ENCODE results near the gene RUFY3.
"Not testable (repeated sequence)": the region's sequence is repeated elsewhere in the genome, so short reads cannot be mapped to it uniquely, and the experiment has no call there.

RUFY3 gene

GRCh38 chr4:70787496-70787895 lies 65.7 kb downstream of the RUFY3 start:
- no peak for DNase-seq (ENCODE audit: low read depth)

GRCh38 chr4:70788733-70789132 lies 67.0 kb downstream of the RUFY3 start:
- no peak for DNase-seq (ENCODE audit: low read depth)

- no peak for DNase-seq (ENCODE audit: low read depth)
Observed at GRCh38 chr4:70793626-70794025, 71.9 kb downstream of the RUFY3 start.

DNA sequence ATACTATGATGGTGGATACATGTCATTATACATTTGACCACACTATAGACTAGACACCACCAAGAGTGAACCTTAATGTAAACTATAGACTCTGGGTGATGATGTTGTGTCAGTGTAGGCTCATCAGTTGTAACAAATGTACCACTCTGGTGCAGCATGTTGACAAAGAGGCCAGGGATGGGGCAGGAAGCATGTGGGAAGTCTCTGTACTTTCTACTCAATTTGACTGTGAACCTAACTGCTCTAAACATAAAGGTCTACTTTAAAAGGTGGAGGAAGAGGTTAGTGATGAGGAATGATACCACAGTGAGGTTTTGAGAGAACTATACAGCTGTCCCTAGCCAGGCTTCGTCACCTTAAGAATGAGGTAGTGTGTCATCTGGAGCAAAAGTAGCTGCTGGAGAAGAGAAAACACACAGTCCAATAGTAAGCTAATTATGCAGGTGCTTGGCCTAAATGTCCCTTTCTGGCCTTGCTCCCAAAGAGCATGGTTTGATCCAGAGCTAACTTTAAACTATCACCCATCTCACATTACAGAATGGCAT lies 79.6 kb downstream of the RUFY3 start:
- DNase-seq (ENCODE audit: low read depth) = no peak

GRCh38 chr4:70802928-70803580 lies 81.3 kb downstream of the RUFY3 start:
- no peak for DNase-seq (ENCODE audit: low read depth)

DNA sequence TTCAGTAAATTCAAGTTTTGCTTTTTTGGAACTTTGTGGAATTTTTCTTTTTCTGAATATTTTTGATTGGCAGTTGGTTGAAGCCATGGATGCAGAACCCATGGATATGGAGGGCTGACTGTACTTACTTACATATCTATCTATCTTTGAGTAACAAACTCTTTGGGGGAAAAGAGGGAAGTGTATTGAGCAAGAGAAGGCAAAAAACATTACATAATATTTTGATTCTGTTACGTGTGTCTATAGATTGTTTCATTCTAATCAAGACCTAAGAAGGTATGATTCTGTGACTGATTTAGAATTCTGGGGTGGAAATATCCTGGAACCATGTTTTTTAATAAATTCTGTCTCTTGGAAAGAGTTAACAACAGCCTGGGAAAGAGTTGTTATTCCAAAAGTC lies 86.4 kb downstream of the RUFY3 start:
- no peak for DNase-seq (ENCODE audit: low read depth)

- no peak for DNase-seq (ENCODE audit: low read depth)
Observed at GRCh38 chr4:70815370-70815769, 93.6 kb downstream of the RUFY3 start.

DNA sequence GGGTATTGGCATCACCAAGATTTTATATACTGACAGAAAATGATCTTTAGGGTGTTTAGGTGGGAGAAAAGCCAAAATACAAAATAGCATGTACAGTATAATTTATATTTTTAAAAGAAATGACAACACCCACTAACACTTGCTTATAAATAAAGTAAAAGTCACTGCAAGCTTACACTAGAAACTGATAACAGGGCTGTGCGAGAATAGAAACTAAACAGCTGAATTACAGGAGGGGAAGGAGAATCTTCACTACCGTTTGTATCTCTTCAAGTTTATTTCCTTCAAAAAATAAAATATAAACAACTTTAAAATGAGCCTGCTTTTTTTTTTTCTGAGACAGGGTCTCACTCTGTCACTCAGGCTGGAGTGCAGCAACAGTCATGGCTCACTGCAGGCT lies 95.1 kb downstream of the RUFY3 start:
- no peak for DNase-seq (ENCODE audit: low read depth)

- DNase-seq (ENCODE audit: low read depth) = no peak
Observed at GRCh38 chr4:70818173-70818855, 96.5 kb downstream of the RUFY3 start.

- DNase-seq (ENCODE audit: low read depth) = no peak
Observed at GRCh38 chr4:70818921-70819320, 97.2 kb downstream of the RUFY3 start.

- DNase-seq (ENCODE audit: low read depth) = no peak
Observed at GRCh38 chr4:70829015-70829414, 107.3 kb downstream of the RUFY3 start.

- no peak for DNase-seq (ENCODE audit: low read depth)
Observed at GRCh38 chr4:70829492-70829891, 107.7 kb downstream of the RUFY3 start.

GRCh38 chr4:70830054-70830453 lies 108.3 kb downstream of the RUFY3 start:
- no peak for DNase-seq (ENCODE audit: low read depth)

DNA sequence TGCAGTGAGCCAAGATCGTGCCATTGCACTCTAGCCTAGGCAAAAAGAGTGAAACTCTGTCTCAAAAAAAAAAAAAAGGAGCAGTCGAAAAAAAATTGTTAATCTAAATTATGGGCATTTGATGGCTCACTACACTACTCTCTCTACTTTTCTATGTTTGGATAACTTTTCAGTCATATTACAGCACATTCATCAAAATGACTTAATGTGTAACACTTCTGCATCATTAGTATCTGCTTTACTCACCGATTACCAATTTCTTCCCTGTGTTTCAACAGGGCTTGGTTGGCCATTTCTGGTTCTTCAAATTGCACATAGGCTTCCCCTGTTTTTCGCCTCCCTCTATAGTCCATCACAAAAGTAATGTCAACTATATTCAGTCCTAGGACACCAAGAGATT lies 109.5 kb downstream of the RUFY3 start:
- no peak for DNase-seq (ENCODE audit: low read depth)

DNA sequence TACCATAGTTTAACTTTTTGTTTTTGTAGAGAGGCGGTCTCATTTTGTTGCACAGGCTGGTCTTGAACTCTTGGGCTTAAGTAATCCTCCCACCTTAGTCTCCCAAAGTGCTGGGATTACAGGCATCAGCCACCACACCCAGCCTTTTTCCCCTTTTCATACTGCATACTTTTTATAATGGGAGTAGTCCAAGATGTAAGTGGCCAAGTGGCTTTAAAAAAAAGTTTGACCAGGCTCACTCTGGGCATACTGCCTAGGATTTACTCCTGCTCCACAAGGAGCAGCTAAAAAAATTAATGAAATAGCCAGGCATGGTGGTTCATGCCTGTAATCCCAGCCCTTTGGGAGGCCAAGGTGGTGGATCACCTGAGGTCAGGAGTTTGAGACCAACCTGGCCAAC lies 111.9 kb downstream of the RUFY3 start:
- DNase-seq (ENCODE audit: low read depth) = no peak

GRCh38 chr4:70836081-70836480 lies 114.3 kb downstream of the RUFY3 start:
- DNase-seq (ENCODE audit: low read depth) = no peak

DNA sequence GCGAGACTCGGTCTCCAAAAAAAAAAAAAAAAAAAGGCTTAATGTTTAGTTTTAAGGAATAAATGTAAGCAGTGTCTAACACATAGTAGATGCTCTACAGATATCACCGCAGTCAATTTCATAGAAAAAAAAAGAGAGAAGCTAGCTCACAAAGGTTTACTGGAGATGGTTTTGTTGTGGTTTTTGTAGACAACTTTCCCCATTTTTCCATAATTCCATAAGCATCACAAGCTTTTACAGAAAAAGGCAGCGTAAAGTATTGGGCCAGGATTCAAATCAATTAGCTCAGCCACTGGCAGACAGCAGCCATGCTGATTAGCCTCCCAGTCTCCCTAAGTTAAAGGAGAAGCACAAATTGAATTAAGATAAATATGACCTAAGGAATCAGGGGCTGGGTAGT lies 116.4 kb downstream of the RUFY3 start:
- no peak for DNase-seq (ENCODE audit: low read depth)

- DNase-seq (ENCODE audit: low read depth) = peak; percentile 48
Observed at GRCh38 chr4:70838666-70839588, 117.2 kb downstream of the RUFY3 start.

GRCh38 chr4:70839589-70840093 lies 117.9 kb downstream of the RUFY3 start, which contains the start of gene GRSF1:
GRSF1 (minus strand) TSS chr4:70839890; CDS start chr4:70839827, 63 bp downstream.
- DNase-seq (ENCODE audit: low read depth) = peak; percentile 92

DNA sequence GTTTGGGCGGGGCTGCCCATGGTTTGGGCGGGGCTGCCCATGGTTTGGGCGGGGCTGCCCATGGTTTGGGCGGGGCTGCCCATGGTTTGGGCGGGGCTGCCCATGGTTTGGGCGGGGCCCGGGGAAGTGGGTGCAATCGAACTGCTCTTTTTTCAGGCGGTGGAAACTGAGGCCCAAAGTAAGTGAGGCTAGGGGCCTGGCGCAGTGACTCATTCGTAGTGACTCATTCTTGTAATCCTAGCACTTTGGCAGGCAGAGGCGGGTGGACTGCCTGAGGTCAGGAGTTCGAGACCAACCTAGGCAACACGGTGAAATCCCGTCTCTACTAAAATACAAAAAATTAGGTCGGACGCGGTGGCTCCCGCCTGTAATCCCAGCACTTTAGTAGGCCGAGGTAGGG lies 118.4 kb downstream of the RUFY3 start:
- peak; percentile 51 for DNase-seq (ENCODE audit: low read depth)

- not testable (repeated sequence) for DNase-seq (ENCODE audit: low read depth)
Observed at GRCh38 chr4:70840631-70841030, 118.9 kb downstream of the RUFY3 start.

- no peak for DNase-seq (ENCODE audit: low read depth)
Observed at GRCh38 chr4:70841211-70841610, 119.4 kb downstream of the RUFY3 start.
